Islet of Langerhans (tissue), 1 donor: ENCODE data around the gene ANXA3.
"Not testable (repeated sequence)": the region's sequence is repeated elsewhere in the genome, so short reads cannot be mapped to it uniquely, and the experiment has no call there.

ENCODE experiments used
- FAIRE-seq: peaks from one replicate; lab custom pipeline; 2011; peaks lifted over from hg19 to GRCh38; lab: Jason Lieb, UNC

ANXA3 gene

GRCh38 chr4:78543424-78544125 is 8.0 kb upstream of the ANXA3 start:
- no peak for FAIRE-seq

- no peak for FAIRE-seq
These were observed 6.9 kb upstream of the ANXA3 start for GRCh38 chr4:78544678-78545077.

- FAIRE-seq, result no peak
These were observed 6.0 kb upstream of the ANXA3 start for GRCh38 chr4:78545275-78546246.

- not testable (repeated sequence) for FAIRE-seq
These were observed 3.7 kb upstream of the ANXA3 start for GRCh38 chr4:78547899-78548298.

GRCh38 chr4:78548889-78549288 is 2.7 kb upstream of the ANXA3 start:
- not testable (repeated sequence) for FAIRE-seq

GRCh38 chr4:78552389-78553042 is 946 bp downstream of the ANXA3 start:
- no peak for FAIRE-seq

- no peak for FAIRE-seq
These were observed 1.4 kb downstream of the ANXA3 start for GRCh38 chr4:78553043-78553396.

- FAIRE-seq, result no peak
These were observed 2.0 kb downstream of the ANXA3 start for GRCh38 chr4:78553529-78554060.

GRCh38 chr4:78556665-78557064 is 5.1 kb downstream of the ANXA3 start:
- FAIRE-seq, result no peak

GRCh38 chr4:78557841-78558240 is 6.3 kb downstream of the ANXA3 start:
- no peak for FAIRE-seq

GRCh38 chr4:78558410-78558809 is 6.8 kb downstream of the ANXA3 start:
- no peak for FAIRE-seq

- no peak for FAIRE-seq
These were observed 8.9 kb downstream of the ANXA3 start for GRCh38 chr4:78560296-78560963.

GRCh38 chr4:78561677-78562076 is 10.1 kb downstream of the ANXA3 start:
- FAIRE-seq, result no peak

- no peak for FAIRE-seq
These were observed 11.1 kb downstream of the ANXA3 start for GRCh38 chr4:78562687-78563086.

GRCh38 chr4:78565971-78566372 is 14.4 kb downstream of the ANXA3 start:
- no peak for FAIRE-seq

GRCh38 chr4:78566834-78567499 is 15.4 kb downstream of the ANXA3 start:
- no peak for FAIRE-seq

- FAIRE-seq, result no peak
These were observed 16.0 kb downstream of the ANXA3 start for GRCh38 chr4:78567500-78568060.

GRCh38 chr4:78568640-78569305 is 17.2 kb downstream of the ANXA3 start:
- FAIRE-seq, result no peak

GRCh38 chr4:78569306-78569821 is 17.8 kb downstream of the ANXA3 start:
- peak; percentile 36 for FAIRE-seq

GRCh38 chr4:78570117-78570516 is 18.5 kb downstream of the ANXA3 start:
- no peak for FAIRE-seq
